Heart right ventricle (tissue), 16 donors: ENCODE results near the gene ELN. TPM values are rescaled to one million over a fixed set of nuclear protein-coding genes. Genes with fewer than 3 reads are reported as not detected.
"Not testable (repeated sequence)": the region's sequence is repeated elsewhere in the genome, so short reads cannot be mapped to it uniquely, and the experiment has no call there.

Experiments
- ATAC-seq, 8 donors: fragments of 200-7000 bp; cut with Tn5 transposase; one replicate each; pipeline ENCODE4 v1.9.1; 2020; ENCODE audit warnings: mild to moderate bottlenecking in 8 of 8, moderate library complexity in 8 of 8, moderate number of reproducible peaks in 1 of 8
- DNase-seq, 2 donors: peaks; one replicate each; pipeline ENCODE4 v3.0.0-alpha.2; 2020
- H3K27ac ChIP-seq, 10 donors: fragments of 200-600 bp; sonication (generic) in 2 of 10; one replicate each; pipeline versions ENCODE4 v1.5.0 to v1.8.0; 2020 to 2022; ENCODE audit warnings: mild to moderate bottlenecking in 3 of 10
- H3K27me3 ChIP-seq, 7 donors: fragments of 200-600 bp; one replicate each; pipeline ENCODE4 v1.8.0; 2021 to 2022; ENCODE audit warnings: mild to moderate bottlenecking in 2 of 7
- H3K36me3 ChIP-seq, 9 donors: fragments of 200-600 bp; sonication (generic) in 1 of 9; one replicate each; pipeline versions ENCODE4 v1.5.0 to v1.8.0; 2020 to 2022; ENCODE audit warnings: mild to moderate bottlenecking in 2 of 9
- H3K4me1 ChIP-seq, 9 donors: fragments of 200-600 bp; sonication (generic) in 1 of 9; one replicate each; pipeline versions ENCODE4 v1.5.0 to v1.8.0; 2020 to 2022; ENCODE audit warnings: mild to moderate bottlenecking in 4 of 9
- H3K4me3 ChIP-seq, 10 donors: fragments of 200-600 bp; sonication (generic) in 2 of 10; one replicate each; pipeline versions ENCODE4 v1.5.0 to v1.8.0; 2020 to 2022; ENCODE audit warnings: mild to moderate bottlenecking in 7 of 10, moderate library complexity in 2 of 10
- H3K9me3 ChIP-seq, 11 donors: fragments of 200-600 bp in 10 of 11; sonication (generic) in 2 of 11; one replicate each; pipeline versions ENCODE4 v1.5.0 to v1.8.0; 2013 to 2022; ENCODE audit warnings: mild to moderate bottlenecking in 2 of 11, control low read depth in 1 of 11, moderate library complexity in 1 of 11
- WGBS, 2 donors: extraction: QIAGEN DNeasy Blood & Tissue Kit; methylation state at CpG; one replicate each; pipeline ENCODE4 v1.1.7; 2013; ENCODE audit warnings: inconsistent platforms in 1 of 2; 5-methylcytosine and 5-hydroxymethylcytosine counted together
- intact Hi-C, 10 donors: fragments of 100-400 bp; cut with DNase I; formaldehyde crosslinking; loops; one replicate each; pipeline versions ENCODE4 v1.11.1 to v1.14.2; 2022
- polyA plus RNA-seq, 2 donors: library from polyadenylated mRNA; stranded (reverse); fragments of 200-250 nt; gene quantifications; one replicate each; pipeline ENCODE4 v1.2.3, GENCODE V29; 2013
- total RNA-seq, 10 donors: library from RNA; stranded (reverse); fragmentation: NEBNext Ultra II Directional in 3 of 10; extraction: Animal tissue kit (Norgen Biotek cat#: 25700) in 3 of 10; gene quantifications; one replicate each; pipeline versions ENCODE4 v1.2.1 to v1.2.4, GENCODE V29; 2021 to 2023
- TF ChIP-seq, protein P1 (sequence below), 9 donors: fragments of 200-600 bp; sonication (generic) in 2 of 9; IDR thresholded peaks; one replicate each; pipeline versions ENCODE4 v1.5.0 to v1.8.0; 2021 to 2022; ENCODE audit warnings: antibody characterized with exemption in 9 of 9, mild to moderate bottlenecking in 5 of 9, moderate library complexity in 1 of 9
- donor health status: Arrhythmogenic right ventricular cardiomyopathy.
- donor health status: ischemic (EF 13 %, LVEDD 7.1; RV severe dilation, severe dysfunction).
- donor health status: healthy with polysubstance abuse.
- donor health status: DM: no; HTN: yes; CAD: no.
- donor health status: DM: no; HTN: no; CAD: no.
- donor health status: ischemic (EF 25% LVEDD 6.9; RV normal size, moderate dysfunction).
- donor health status: ischemic (EF 25% LVEDD 5.7; RV mildly dilated, moderate dysfunction).
- donor health status: healthy.
- donor health status: DM: yes; HTN: yes; CAD: no.
- donor health status: Ischemic cardiomyopathy.
- donor health status: ischemic (EF 35%, LVEDD 5.7; RV mildly dilated, moderate dysfunction).
- donor health status: nonischemic (EF 11% LVEDD 7.7; RV severe dilation, severe dysfunction).
- donor health status: DM: yes; HTN: yes; CAD: no.
- donor health status: PGD.
- donor health status: ischemic (EF 29% LVEDD 5.4; RV normal size, mild dysfunction).
- donor health status: nonischemic (EF 23%, LVEDD 6.1; RV moderate dilation, normal function).

ELN gene
- total and polyA plus RNA-seq, 12 donors = 14.2 to 99.8 (median 31.8) TPM

DNA sequence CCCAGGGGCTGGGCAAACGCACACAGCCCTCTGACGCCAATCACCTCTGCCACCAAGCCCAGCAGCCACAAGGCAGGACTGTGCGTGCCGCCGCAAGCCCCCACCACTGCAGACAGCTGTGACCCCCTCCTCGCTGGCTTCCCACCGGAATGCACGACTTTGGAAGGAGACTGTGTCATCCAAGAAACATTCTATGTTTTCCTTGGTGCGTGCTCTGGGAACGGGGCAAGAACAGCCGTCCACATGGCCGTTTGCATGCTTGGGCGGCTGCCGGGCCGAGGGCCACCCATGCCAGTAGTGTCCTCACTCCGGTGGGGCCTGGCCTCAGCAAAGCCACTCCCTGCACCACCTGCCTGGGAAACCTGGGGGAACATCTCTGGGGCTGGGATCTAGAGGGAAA, 17.6 kb upstream of the ELN start:
- no peaks in the 10 kb centered on the region for H3K36me3 ChIP-seq
- 71 to 76% methylated on average over 16 of the region's 16 CpGs for WGBS, 2 donors
- no peaks in the 10 kb centered on the region for H3K9me3 ChIP-seq
- TF ChIP-seq, protein P1, sequence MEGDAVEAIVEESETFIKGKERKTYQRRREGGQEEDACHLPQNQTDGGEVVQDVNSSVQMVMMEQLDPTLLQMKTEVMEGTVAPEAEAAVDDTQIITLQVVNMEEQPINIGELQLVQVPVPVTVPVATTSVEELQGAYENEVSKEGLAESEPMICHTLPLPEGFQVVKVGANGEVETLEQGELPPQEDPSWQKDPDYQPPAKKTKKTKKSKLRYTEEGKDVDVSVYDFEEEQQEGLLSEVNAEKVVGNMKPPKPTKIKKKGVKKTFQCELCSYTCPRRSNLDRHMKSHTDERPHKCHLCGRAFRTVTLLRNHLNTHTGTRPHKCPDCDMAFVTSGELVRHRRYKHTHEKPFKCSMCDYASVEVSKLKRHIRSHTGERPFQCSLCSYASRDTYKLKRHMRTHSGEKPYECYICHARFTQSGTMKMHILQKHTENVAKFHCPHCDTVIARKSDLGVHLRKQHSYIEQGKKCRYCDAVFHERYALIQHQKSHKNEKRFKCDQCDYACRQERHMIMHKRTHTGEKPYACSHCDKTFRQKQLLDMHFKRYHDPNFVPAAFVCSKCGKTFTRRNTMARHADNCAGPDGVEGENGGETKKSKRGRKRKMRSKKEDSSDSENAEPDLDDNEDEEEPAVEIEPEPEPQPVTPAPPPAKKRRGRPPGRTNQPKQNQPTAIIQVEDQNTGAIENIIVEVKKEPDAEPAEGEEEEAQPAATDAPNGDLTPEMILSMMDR (IDR thresholded peaks at IDR 0.05) = no peak
- no peak for ATAC-seq
- no peak for DNase-seq
- H3K4me3 ChIP-seq = no peak overlapping the region
- H3K27me3 ChIP-seq = no peaks in the 10 kb centered on the region
- H3K4me1 ChIP-seq = peaks cover 0 to 31% (median 12%) of the 10 kb centered on the region in 9 donors
- H3K27ac ChIP-seq = no peak overlapping the region
- intact Hi-C loops = no loop called here

DNA sequence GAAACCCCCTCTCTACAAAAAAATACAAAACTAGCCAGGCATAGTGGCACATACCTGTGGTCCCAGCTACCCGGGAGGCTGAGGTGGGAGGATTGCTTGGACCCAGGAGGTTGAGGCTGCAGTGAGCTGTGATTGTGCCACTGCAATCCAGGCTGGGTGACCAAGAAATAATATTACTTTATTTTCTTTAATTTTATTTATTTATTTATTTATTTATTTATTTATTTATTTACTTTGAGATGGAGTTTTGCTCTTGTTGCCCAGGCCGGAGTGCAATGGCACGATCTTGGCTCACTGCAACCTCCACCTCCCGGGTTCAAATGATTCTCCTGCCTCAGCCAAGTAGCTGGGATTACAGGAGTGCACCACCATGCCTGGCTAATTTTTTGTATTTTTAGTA, 16.6 kb upstream of the ELN start:
- H3K36me3 ChIP-seq, intact Hi-C loops, ATAC-seq, H3K9me3 ChIP-seq, DNase-seq, H3K27me3 ChIP-seq, H3K27ac ChIP-seq, H3K4me3 ChIP-seq: not testable (repeated sequence)
- peaks cover 0 to 25% (median 12%) of the 10 kb centered on the region in 9 donors for H3K4me1 ChIP-seq
- 97% methylated on average over 4 of the region's 4 CpGs for WGBS, 2 donors

DNA sequence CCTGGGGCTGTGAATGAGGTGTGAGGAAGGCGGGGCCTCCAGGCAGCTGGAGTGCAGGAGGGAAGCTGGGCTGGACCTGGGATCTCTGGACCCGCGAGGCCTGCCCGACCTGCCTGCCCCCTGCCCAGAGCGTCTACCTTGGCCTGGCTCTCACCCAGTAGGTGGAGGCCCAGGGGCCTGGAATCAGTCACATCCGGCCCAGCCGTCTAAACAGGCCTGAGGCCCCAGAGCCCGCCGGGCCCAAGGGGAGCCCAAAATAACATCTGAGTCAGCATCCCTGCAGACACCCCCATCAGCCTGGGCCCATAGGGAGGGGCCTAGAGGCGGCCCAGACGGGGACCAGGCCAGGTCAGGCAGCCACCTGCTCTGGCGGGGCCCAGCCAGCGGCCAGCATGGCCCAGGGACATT, 15.1 kb upstream of the ELN start:
- intact Hi-C loops = no loop called here
- 54 to 60% methylated on average over 13 of the region's 13 CpGs for WGBS, 2 donors
- no peaks in the 10 kb centered on the region for H3K36me3 ChIP-seq
- TF ChIP-seq, protein P1 (IDR thresholded peaks at IDR 0.05) = no peak
- no peak overlapping the region for H3K4me3 ChIP-seq
- H3K27me3 ChIP-seq = no peaks in the 10 kb centered on the region
- H3K27ac ChIP-seq = no peak overlapping the region
- ATAC-seq (peak; percentile 40 to 80 (median 60)), DNase-seq (no peak)
- H3K9me3 ChIP-seq = no peaks in the 10 kb centered on the region
- peaks cover 0 to 17% (median 7%) of the 10 kb centered on the region in 9 donors for H3K4me1 ChIP-seq

DNA sequence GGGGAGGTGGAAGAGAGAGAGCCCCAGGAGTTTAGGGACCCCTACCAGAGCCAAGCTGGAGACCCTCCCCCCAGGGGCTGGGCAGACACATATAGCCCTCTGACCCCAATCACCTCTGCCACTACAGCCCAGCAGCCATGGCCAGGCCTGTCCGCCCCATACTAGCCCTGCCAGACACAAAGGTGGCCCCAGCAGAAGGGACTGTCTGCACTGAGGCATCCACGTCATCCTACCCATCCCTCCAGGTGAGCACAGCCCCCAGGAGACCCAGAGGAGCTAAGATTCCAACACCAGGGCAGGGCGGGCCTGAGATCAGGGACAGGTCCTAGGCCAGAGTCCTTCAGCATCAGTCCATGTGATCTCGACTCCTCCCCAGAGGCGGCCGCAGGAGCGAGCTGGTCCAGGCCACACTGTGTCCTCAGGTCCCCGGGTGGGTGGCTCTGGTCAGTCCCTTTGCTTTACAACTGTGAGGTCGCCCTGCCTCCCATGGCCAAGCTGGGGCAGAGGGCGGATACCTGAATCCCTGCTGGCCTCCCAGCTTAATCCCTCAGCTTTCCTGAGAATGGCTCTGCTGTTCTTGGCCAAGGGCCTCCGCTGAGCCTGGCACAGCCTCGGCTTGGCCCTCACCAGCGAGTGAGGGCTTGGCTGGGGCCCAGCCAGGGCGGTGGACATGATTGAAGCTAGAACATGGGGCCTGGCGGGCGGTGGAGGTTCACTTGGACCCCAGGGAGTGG, 14.3 kb upstream of the ELN start:
- Histone ChIP-seq H3K27me3 (peaks cover 0 to 1% (median 0%) of the 10 kb centered on the region in 7 donors), H3K4me3 (no peak overlapping the region), H3K4me1 (peaks cover 0 to 17% (median 7%) of the 10 kb centered on the region in 9 donors), H3K27ac (peak overlapping the region in 1 of 10 donors; percentile 30), H3K36me3 (no peaks in the 10 kb centered on the region), H3K9me3 (no peaks in the 10 kb centered on the region)
- DNase-seq = peak in 1 of 2 donors; percentile 65
- TF ChIP-seq, protein P1 (IDR thresholded peaks at IDR 0.05) = no peak
- intact Hi-C loops = no loop called here
- peak in 7 of 8 donors; percentile 27 to 75 (median 59) for ATAC-seq
- WGBS, 2 donors = 78 to 82% methylated on average over 16 of the region's 16 CpGs

DNA sequence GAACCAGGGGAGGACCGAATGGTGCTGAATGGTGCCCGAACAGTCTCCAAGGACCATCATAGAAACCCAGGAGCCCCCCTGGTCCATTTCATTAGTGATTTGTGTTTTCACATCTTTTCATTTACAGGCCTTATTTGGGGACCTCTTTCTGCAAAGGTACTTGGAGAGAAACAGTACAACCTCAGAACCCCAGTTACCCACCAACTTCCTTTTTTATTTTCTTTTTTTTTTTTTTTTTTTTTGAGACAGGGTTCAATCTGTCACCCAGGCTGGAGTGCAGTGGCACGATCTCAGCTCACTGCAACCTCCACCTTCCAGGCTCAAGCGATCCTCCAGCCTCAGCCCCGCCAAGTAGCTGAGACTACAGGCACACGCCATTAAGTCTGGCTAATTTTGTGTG, 13.0 kb upstream of the ELN start:
- H3K27ac ChIP-seq = no peak overlapping the region
- TF ChIP-seq, protein P1 (IDR thresholded peaks at IDR 0.05) = no peak
- H3K4me1 ChIP-seq = peaks cover 0 to 16% (median 7%) of the 10 kb centered on the region in 9 donors
- no peak for DNase-seq
- intact Hi-C loops = no loop called here
- no peak for ATAC-seq
- H3K4me3 ChIP-seq = no peak overlapping the region
- WGBS, 2 donors = 93 to 95% methylated on average over 6 of the region's 6 CpGs
- H3K27me3 ChIP-seq = peaks cover 0 to 9% (median 0%) of the 10 kb centered on the region in 7 donors
- H3K36me3 ChIP-seq = no peaks in the 10 kb centered on the region
- H3K9me3 ChIP-seq = no peaks in the 10 kb centered on the region
